ENCODE measurements around the gene CDH22.

Gene CDH22

GRCh38 chr20:46305331-46305972 is 2.8 kb downstream of the CDH22 start:
- ChIA-PET POLR2A (no interaction called here), CTCF (interaction anchor here (1.3 kb wide), 1 partner anchor 44 kb away, joined by 6 read pairs; no protein-coding TSS in a partner anchor)
- DNase-seq (ENCODE audit: extremely low spot score), result no peak
- TF ChIP-seq BHLHE40 (IDR thresholded peaks at IDR 0.05; ENCODE audit: borderline replicate concordance) (no peak), CTBP1 (IDR thresholded peaks at IDR 0.05; ENCODE audit: borderline replicate concordance) (no peak), TARDBP (IDR thresholded peaks at IDR 0.05) (no peak), L3MBTL2 (conservative IDR thresholded peaks at IDR 0.05) (no peak), HDGF (IDR thresholded peaks at IDR 0.05; ENCODE audit: borderline replicate concordance) (no peak), ARNT (IDR thresholded peaks at IDR 0.05) (no peak), ZNF384 (IDR thresholded peaks at IDR 0.05) (no peak), LEF1 (IDR thresholded peaks at IDR 0.05; ENCODE audit: borderline replicate concordance) (no peak), SUZ12 (IDR thresholded peaks at IDR 0.05) (no peak), ELF4 (IDR thresholded peaks at IDR 0.05) (no peak), NFRKB (IDR thresholded peaks at IDR 0.05) (no peak), FOXM1 (IDR thresholded peaks at IDR 0.05; ENCODE audit: borderline replicate concordance) (no peak), FOXA1 (IDR thresholded peaks at IDR 0.05) (no peak)
- TF ChIP-seq, protein P1, sequence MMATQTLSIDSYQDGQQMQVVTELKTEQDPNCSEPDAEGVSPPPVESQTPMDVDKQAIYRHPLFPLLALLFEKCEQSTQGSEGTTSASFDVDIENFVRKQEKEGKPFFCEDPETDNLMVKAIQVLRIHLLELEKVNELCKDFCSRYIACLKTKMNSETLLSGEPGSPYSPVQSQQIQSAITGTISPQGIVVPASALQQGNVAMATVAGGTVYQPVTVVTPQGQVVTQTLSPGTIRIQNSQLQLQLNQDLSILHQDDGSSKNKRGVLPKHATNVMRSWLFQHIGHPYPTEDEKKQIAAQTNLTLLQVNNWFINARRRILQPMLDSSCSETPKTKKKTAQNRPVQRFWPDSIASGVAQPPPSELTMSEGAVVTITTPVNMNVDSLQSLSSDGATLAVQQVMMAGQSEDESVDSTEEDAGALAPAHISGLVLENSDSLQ (IDR thresholded peaks at IDR 0.05), result no peak

DNA sequence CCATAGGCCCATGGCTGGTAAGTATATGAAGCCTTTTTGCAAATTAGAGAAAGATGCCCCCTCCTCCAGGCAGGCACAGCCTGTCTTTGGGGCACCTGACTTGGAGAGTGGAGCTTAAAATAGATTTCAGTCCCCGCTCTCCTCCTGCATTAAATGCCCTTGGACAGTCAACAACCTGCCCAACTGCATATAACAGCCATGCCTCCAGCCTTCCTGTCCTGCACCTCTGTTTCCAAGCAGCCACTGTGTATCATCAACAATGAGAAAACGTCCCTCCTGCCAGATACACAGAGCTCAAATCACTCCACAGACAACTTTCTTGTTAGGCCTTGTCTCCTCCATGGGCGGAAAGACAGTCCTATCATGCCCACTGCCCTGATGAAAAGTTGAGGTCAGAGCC is 3.4 kb downstream of the CDH22 start:
- POLR2A ChIA-PET, result no interaction called here
- no peak for TF ChIP-seq FOXM1 (IDR thresholded peaks at IDR 0.05; ENCODE audit: borderline replicate concordance)
- no peak for TF ChIP-seq CTBP1 (IDR thresholded peaks at IDR 0.05; ENCODE audit: borderline replicate concordance)
- TF ChIP-seq HDGF (IDR thresholded peaks at IDR 0.05; ENCODE audit: borderline replicate concordance), result no peak
- no peak for TF ChIP-seq SUZ12 (IDR thresholded peaks at IDR 0.05)
- no peak for TF ChIP-seq ELF4 (IDR thresholded peaks at IDR 0.05)
- DNase-seq (ENCODE audit: extremely low spot score), result no peak
- CTCF ChIA-PET, result interaction anchor here (0.6 to 1.3 kb wide), 3 partner anchors 44 to 176 kb away, joined by 3 to 6 read pairs (median 3); no protein-coding TSS in a partner anchor

- no peak for DNase-seq (ENCODE audit: extremely low spot score)
- POLR2A ChIA-PET, result no interaction called here
- TF ChIP-seq HDGF (IDR thresholded peaks at IDR 0.05; ENCODE audit: borderline replicate concordance) (no peak), LEF1 (IDR thresholded peaks at IDR 0.05; ENCODE audit: borderline replicate concordance) (no peak), BHLHE40 (IDR thresholded peaks at IDR 0.05; ENCODE audit: borderline replicate concordance) (no peak), FOXA1 (IDR thresholded peaks at IDR 0.05) (no peak), SP1 (IDR thresholded peaks at IDR 0.05) (no peak), L3MBTL2 (conservative IDR thresholded peaks at IDR 0.05) (no peak), CTBP1 (IDR thresholded peaks at IDR 0.05; ENCODE audit: borderline replicate concordance) (no peak), FOXM1 (IDR thresholded peaks at IDR 0.05; ENCODE audit: borderline replicate concordance) (no peak), ELF4 (IDR thresholded peaks at IDR 0.05) (no peak), ZNF384 (IDR thresholded peaks at IDR 0.05) (no peak), TARDBP (IDR thresholded peaks at IDR 0.05) (no peak), ARNT (IDR thresholded peaks at IDR 0.05) (no peak), SUZ12 (IDR thresholded peaks at IDR 0.05) (no peak), NFRKB (IDR thresholded peaks at IDR 0.05) (no peak), FOXK2 (IDR thresholded peaks at IDR 0.05) (no peak)
- TF ChIP-seq, protein P1 (IDR thresholded peaks at IDR 0.05), result no peak
- CTCF ChIA-PET, result interaction anchor here (0.6 to 1.0 kb wide), 2 partner anchors 131 to 175 kb away, joined by 3 read pairs; no protein-coding TSS in a partner anchor
Observed at GRCh38 chr20:46304361-46304760, 3.9 kb downstream of the CDH22 start.

- CTCF ChIA-PET, result no interaction called here
- no peak for TF ChIP-seq ELF4 (IDR thresholded peaks at IDR 0.05)
- no peak for TF ChIP-seq ARNT (IDR thresholded peaks at IDR 0.05)
- no peak for TF ChIP-seq TARDBP (IDR thresholded peaks at IDR 0.05)
- TF ChIP-seq FOXA1 (IDR thresholded peaks at IDR 0.05), result no peak
- no peak for TF ChIP-seq HDGF (IDR thresholded peaks at IDR 0.05; ENCODE audit: borderline replicate concordance)
- TF ChIP-seq SUZ12 (IDR thresholded peaks at IDR 0.05), result no peak
- no peak for TF ChIP-seq ZNF384 (IDR thresholded peaks at IDR 0.05)
- TF ChIP-seq L3MBTL2 (conservative IDR thresholded peaks at IDR 0.05), result no peak
- TF ChIP-seq FOXK2 (IDR thresholded peaks at IDR 0.05), result no peak
- no peak for TF ChIP-seq NFRKB (IDR thresholded peaks at IDR 0.05)
- no peak for DNase-seq (ENCODE audit: extremely low spot score)
- POLR2A ChIA-PET, result no interaction called here
Observed at GRCh38 chr20:46303176-46303956, 4.9 kb downstream of the CDH22 start.

GRCh38 chr20:46302106-46302505 is 6.2 kb downstream of the CDH22 start:
- no peak for DNase-seq (ENCODE audit: extremely low spot score)
- TF ChIP-seq, protein P1 (IDR thresholded peaks at IDR 0.05), result no peak
- ChIA-PET POLR2A (no interaction called here), CTCF (no interaction called here)

- ChIA-PET POLR2A (no interaction called here), CTCF (interaction anchor here (0.7 kb wide), 1 partner anchor 192 kb away, joined by 3 read pairs; no protein-coding TSS in a partner anchor)
- TF ChIP-seq ELF4 (IDR thresholded peaks at IDR 0.05), result no peak
- TF ChIP-seq FOXA1 (IDR thresholded peaks at IDR 0.05), result no peak
- no peak for TF ChIP-seq ZNF384 (IDR thresholded peaks at IDR 0.05)
- no peak for TF ChIP-seq BHLHE40 (IDR thresholded peaks at IDR 0.05; ENCODE audit: borderline replicate concordance)
- no peak for TF ChIP-seq L3MBTL2 (conservative IDR thresholded peaks at IDR 0.05)
- TF ChIP-seq ARNT (IDR thresholded peaks at IDR 0.05), result no peak
- TF ChIP-seq SUZ12 (IDR thresholded peaks at IDR 0.05), result no peak
- no peak for TF ChIP-seq NFRKB (IDR thresholded peaks at IDR 0.05)
- no peak for TF ChIP-seq SP1 (IDR thresholded peaks at IDR 0.05)
- TF ChIP-seq, protein P1 (IDR thresholded peaks at IDR 0.05), result no peak
- no peak for TF ChIP-seq LEF1 (IDR thresholded peaks at IDR 0.05; ENCODE audit: borderline replicate concordance)
- no peak for TF ChIP-seq TARDBP (IDR thresholded peaks at IDR 0.05)
- no peak for TF ChIP-seq FOXM1 (IDR thresholded peaks at IDR 0.05; ENCODE audit: borderline replicate concordance)
- no peak for TF ChIP-seq CTBP1 (IDR thresholded peaks at IDR 0.05; ENCODE audit: borderline replicate concordance)
- no peak for TF ChIP-seq FOXK2 (IDR thresholded peaks at IDR 0.05)
- no peak for TF ChIP-seq HDGF (IDR thresholded peaks at IDR 0.05; ENCODE audit: borderline replicate concordance)
- no peak for DNase-seq (ENCODE audit: extremely low spot score)
Observed at GRCh38 chr20:46300281-46300680, 8.0 kb downstream of the CDH22 start.
